GM12878 (cell line): ENCODE data around the gene ZNF688. TPM values are rescaled to one million over a fixed set of nuclear protein-coding genes. Genes with fewer than 3 reads are reported as not detected.

Experiments used
- ASH2L ChIP-seq: fragments of 300-600, 200-600 bp; sonication (generic); IDR thresholded peaks from 2 replicates; pipeline ENCODE4 v1.6.1; 2017; ENCODE audit warnings: low read depth, mild to moderate bottlenecking, borderline replicate concordance
- BHLHE40 ChIP-seq, 2 experiments: fragments of 450-650 bp in 1 of 2; IDR thresholded peaks; 2 replicates each; pipeline ENCODE4 v1.6.1; 2011 to 2017; ENCODE audit warnings: low read depth in 2 of 2, borderline replicate concordance in 1 of 2, improper control_type of control experiment in 1 of 2, low read length in 1 of 2, mild to moderate bottlenecking in 1 of 2
- CHD1 ChIP-seq: IDR thresholded peaks from 2 replicates; pipeline ENCODE4 v1.6.1; 2012; ENCODE audit warnings: low read depth, low read length, improper control_type of control experiment
- EGR1 ChIP-seq, 2 experiments: IDR thresholded peaks; 1 replicate in 1 of 2; 2 replicates in 1 of 2; pipeline ENCODE4 v1.6.1; 2011 to 2012; ENCODE audit warnings: low read depth in 2 of 2, low read length in 2 of 2, borderline replicate concordance in 1 of 2, mild to moderate bottlenecking in 1 of 2, moderate library complexity in 1 of 2
- ETV6 ChIP-seq, 2 experiments: fragments of 450-650 bp in 1 of 2; IDR thresholded peaks in 1 of 2; conservative IDR thresholded peaks in 1 of 2; 2 replicates each; pipeline ENCODE4 v1.6.1; 2014; ENCODE audit warnings: antibody characterized with exemption in 1 of 2, borderline replicate concordance in 1 of 2, low read depth in 1 of 2, mild to moderate bottlenecking in 1 of 2, moderate library complexity in 1 of 2
- HCFC1 ChIP-seq: fragments of 150-350 bp; IDR thresholded peaks from 2 replicates; pipeline ENCODE4 v1.6.1; 2014; ENCODE audit warnings: low read length
- IKZF2 ChIP-seq, 2 experiments: fragments of 450-650 bp; IDR thresholded peaks; 2 replicates each; pipeline ENCODE4 v1.6.1; 2017; ENCODE audit warnings: mild to moderate bottlenecking in 2 of 2, moderate library complexity in 2 of 2
- MYB ChIP-seq: fragments of 150-350 bp; IDR thresholded peaks from 2 replicates; pipeline ENCODE4 v1.6.1; 2014; ENCODE audit warnings: mild to moderate bottlenecking, low read depth, low read length, borderline replicate concordance
- POLR2A ChIP-seq: IDR thresholded peaks from 2 replicates; pipeline ENCODE4 v1.6.1; 2011; ENCODE audit warnings: low read depth, mild to moderate bottlenecking, low read length
- POLR2AphosphoS2 ChIP-seq: IDR thresholded peaks from 2 replicates; pipeline ENCODE4 v1.6.1; 2011; ENCODE audit warnings: low read depth, mild to moderate bottlenecking, low read length, improper control_type of control experiment, moderate library complexity
- RELA ChIP-seq: fragments of 450-650 bp; IDR thresholded peaks from 2 replicates; pipeline ENCODE4 v1.8.0; 2014; ENCODE audit warnings: borderline replicate concordance; ENCODE audit not compliant: partially characterized antibody
- SPI1 ChIP-seq: IDR thresholded peaks from 2 replicates; pipeline ENCODE4 v1.6.1; 2011; ENCODE audit warnings: low read depth, mild to moderate bottlenecking, low read length, moderate library complexity, borderline replicate concordance; ENCODE audit not compliant: insufficient read depth
- ZNF24 ChIP-seq: fragments of 450-650 bp; IDR thresholded peaks from 2 replicates; pipeline ENCODE4 v1.6.1; 2017; ENCODE audit warnings: antibody characterized with exemption, mild to moderate bottlenecking
- polyA plus RNA-seq, 11 experiments: library from polyadenylated mRNA; depleted of rRNA in 4 of 11; unstranded in 6 of 11; stranded (reverse) in 5 of 11; fragments of >200 nt; fragmentation: Nextera tagmentation in 4 of 11; fragmentation: Illumina TruSeq in 1 of 11; extraction: Ambion mirVana in 4 of 11; extraction: Trizol in 1 of 11; gene quantifications; 1 replicate in 1 of 11; 2 replicates in 10 of 11; pipeline versions ENCODE4 v1.2.1 to v1.2.3, GENCODE V29; 2011 to 2016; ENCODE audit warnings: inconsistent platforms in 2 of 11, missing spikeins in 2 of 11, low read depth in 1 of 11
- total RNA-seq, 4 experiments: library from RNA; depleted of rRNA in 3 of 4; stranded (reverse); fragments of >200 nt in 3 of 4; fragmentation: Illumina TruSeq in 1 of 4; extraction: Trizol in 1 of 4; gene quantifications; 2 replicates each; pipeline versions ENCODE4 v1.2.1 to v1.2.3, GENCODE V29; 2013 to 2021
- TF ChIP-seq, protein P1 (sequence below): fragments of 450-650 bp; IDR thresholded peaks from 2 replicates; pipeline ENCODE4 v1.6.1; 2016; ENCODE audit warnings: mild to moderate bottlenecking
- TF ChIP-seq, protein P2 (sequence below): IDR thresholded peaks from 2 replicates; pipeline ENCODE4 v1.6.1; 2011; ENCODE audit warnings: borderline replicate concordance, low read depth, mild to moderate bottlenecking, moderate library complexity, mixed read lengths, low read length; ENCODE audit not compliant: insufficient read depth; ENCODE audit errors: extremely low read length

The ZNF688 gene
- total and polyA plus RNA-seq, 10 of the 15 experiments (the other 5 are each of a cell fraction or from before 2014, with no cell fraction given): 0.14 to 17.4 (median 10.6) TPM

DNA sequence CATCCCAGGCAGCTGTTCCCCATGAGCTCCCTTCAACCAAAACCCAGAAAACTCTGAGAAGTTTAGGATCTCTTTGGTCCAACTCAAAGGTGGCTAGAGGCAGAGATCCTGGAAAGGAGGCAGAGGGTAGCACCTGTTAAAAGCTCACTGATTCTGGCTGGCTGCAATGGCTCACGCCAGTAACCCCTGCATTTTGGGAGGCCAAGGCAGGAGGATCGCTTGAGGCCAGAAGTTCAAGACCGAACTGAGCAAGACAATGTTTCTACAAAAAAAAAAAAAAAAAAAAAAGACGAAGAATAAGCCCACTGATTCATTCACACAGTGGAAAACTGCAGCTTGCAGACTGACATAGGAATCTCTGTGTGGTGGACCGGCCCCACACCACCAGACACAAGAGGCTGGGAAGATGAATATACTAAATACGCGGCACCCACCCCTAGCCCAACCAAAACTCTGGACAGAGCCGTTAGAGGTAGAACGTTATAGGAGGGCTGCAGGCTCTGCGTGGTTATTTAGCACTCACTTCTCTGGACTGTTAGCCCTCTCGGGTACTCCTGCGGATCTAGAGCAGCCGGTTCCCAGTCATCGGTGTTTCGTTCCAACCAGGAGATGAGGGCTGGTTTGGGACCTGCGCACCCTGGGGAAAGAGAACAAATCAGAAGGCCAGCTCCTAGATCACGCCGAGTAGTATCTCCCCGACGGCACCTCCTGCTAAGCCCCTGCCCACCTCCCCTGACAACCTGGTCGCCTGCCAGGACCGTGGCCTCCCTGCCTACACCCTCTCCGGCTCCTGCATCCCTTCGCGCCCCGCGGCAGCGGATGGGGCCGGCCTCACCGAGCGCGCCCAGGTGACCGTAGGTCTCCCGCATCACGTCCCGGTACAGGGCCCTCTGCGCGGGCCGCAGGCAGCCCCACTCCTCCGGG lies 37.8 kb upstream of the ZNF688 start (continued):
- TF ChIP-seq BHLHE40 (IDR thresholded peaks at IDR 0.05; ENCODE audit: borderline replicate concordance in 1 of 2, low read depth in 2 of 2, low read length in 1 of 2): peak in 1 of 2 experiments; percentile 21; a peak in 1 of 4 replicates
- TF ChIP-seq ASH2L: no peak
- TF ChIP-seq IKZF2 (IDR thresholded peaks at IDR 0.05): 0 out of 4 replicates have a peak, but pooled peaks of 1 of the 2 experiments have one; percentile 2
- TF ChIP-seq RELA: peak; percentile 5
- TF ChIP-seq ZNF24: no peak
- no peak; the same call in 1 of the 2 replicates for TF ChIP-seq POLR2AphosphoS2
- TF ChIP-seq, protein P1, sequence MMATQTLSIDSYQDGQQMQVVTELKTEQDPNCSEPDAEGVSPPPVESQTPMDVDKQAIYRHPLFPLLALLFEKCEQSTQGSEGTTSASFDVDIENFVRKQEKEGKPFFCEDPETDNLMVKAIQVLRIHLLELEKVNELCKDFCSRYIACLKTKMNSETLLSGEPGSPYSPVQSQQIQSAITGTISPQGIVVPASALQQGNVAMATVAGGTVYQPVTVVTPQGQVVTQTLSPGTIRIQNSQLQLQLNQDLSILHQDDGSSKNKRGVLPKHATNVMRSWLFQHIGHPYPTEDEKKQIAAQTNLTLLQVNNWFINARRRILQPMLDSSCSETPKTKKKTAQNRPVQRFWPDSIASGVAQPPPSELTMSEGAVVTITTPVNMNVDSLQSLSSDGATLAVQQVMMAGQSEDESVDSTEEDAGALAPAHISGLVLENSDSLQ: no peak
- TF ChIP-seq POLR2A: peak; percentile 73; the same call in 1 of the 2 replicates
- TF ChIP-seq SPI1: no peak
- TF ChIP-seq MYB: no peak
- TF ChIP-seq HCFC1: no peak
- no peak for TF ChIP-seq ETV6 (conservative IDR thresholded peaks at IDR 0.05 in 1 of 2, IDR thresholded peaks at IDR 0.05 in 1 of 2; ENCODE audit: borderline replicate concordance in 1 of 2, low read depth in 1 of 2)
- TF ChIP-seq, protein P2, sequence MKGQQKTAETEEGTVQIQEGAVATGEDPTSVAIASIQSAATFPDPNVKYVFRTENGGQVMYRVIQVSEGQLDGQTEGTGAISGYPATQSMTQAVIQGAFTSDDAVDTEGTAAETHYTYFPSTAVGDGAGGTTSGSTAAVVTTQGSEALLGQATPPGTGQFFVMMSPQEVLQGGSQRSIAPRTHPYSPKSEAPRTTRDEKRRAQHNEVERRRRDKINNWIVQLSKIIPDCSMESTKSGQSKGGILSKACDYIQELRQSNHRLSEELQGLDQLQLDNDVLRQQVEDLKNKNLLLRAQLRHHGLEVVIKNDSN: no peak
- TF ChIP-seq EGR1 (IDR thresholded peaks at IDR 0.05; ENCODE audit: borderline replicate concordance in 1 of 2, low read depth in 2 of 2, low read length in 2 of 2): no peak
- no peak for TF ChIP-seq CHD1
